ENCODE results near the gene CLIP1. TPM values are rescaled to one million over a fixed set of nuclear protein-coding genes. Genes with fewer than 3 reads are reported as not detected.

CLIP1 gene
- polyA plus RNA-seq, 1 of the 3 experiments (the other 2 are of a cell fraction), result 33.9 TPM

- Histone ChIP-seq H3F3A (replicated peaks; ENCODE audit: insufficient read depth) (peaks cover 28% of the 10 kb centered on the region), H3K36me3 (replicated peaks in 1 of 2; ENCODE audit: control insufficient read depth in 1 of 2, insufficient read depth in 2 of 2, low read length in 1 of 2) (peaks cover 0 to 11% of the 10 kb centered on the region in 2 experiments), H3K79me2 (ENCODE audit: insufficient read depth) (peaks cover 85% of the 10 kb centered on the region), H3K4me1 (ENCODE audit: control insufficient read depth in 1 of 2, insufficient read depth in 2 of 2, low read depth in 1 of 2, low read length in 1 of 2) (peaks cover 7 to 36% of the 10 kb centered on the region in 2 experiments; a peak in 3 of 4 replicates), H2AFZ (ENCODE audit: low read depth) (no peak overlapping the region), H3K27me3 (ENCODE audit: insufficient read depth) (no peaks in the 10 kb centered on the region), H4K20me1 (ENCODE audit: insufficient read depth) (no peaks in the 10 kb centered on the region), H3K9me2 (no peaks in the 10 kb centered on the region), H3K4me2 (no peak overlapping the region), H3K9ac (no peak overlapping the region), H3K27ac (ENCODE audit: low read depth in 2 of 2, low read length in 1 of 2) (no peak overlapping the region), H3K4me3 (ENCODE audit: low read depth in 2 of 2, low read length in 1 of 2) (no peak overlapping the region), H3K9me3 (no peaks in the 10 kb centered on the region)
- no peak for DNase-seq
- TF ChIP-seq FOXM1 (IDR thresholded peaks at IDR 0.05; ENCODE audit: low read depth) (no peak), RAD21 (IDR thresholded peaks at IDR 0.05; ENCODE audit: low read length) (no peak), TEAD4 (IDR thresholded peaks at IDR 0.05; ENCODE audit: borderline replicate concordance, insufficient read depth) (no peak), SIN3A (IDR thresholded peaks at IDR 0.05; ENCODE audit: borderline replicate concordance, low read depth, low read length) (no peak), NRF1 (IDR thresholded peaks at IDR 0.05; ENCODE audit: low read depth, low read length) (no peak), USF2 (IDR thresholded peaks at IDR 0.05; ENCODE audit: borderline replicate concordance, low read depth, low read length) (no peak), GABPA (IDR thresholded peaks at IDR 0.05; ENCODE audit: low read depth) (no peak), POLR2AphosphoS5 (IDR thresholded peaks at IDR 0.05; ENCODE audit: low read depth, low read length) (no peak), FOSL2 (IDR thresholded peaks at IDR 0.05; ENCODE audit: borderline replicate concordance, low read depth) (no peak)
- TF ChIP-seq, protein P1, sequence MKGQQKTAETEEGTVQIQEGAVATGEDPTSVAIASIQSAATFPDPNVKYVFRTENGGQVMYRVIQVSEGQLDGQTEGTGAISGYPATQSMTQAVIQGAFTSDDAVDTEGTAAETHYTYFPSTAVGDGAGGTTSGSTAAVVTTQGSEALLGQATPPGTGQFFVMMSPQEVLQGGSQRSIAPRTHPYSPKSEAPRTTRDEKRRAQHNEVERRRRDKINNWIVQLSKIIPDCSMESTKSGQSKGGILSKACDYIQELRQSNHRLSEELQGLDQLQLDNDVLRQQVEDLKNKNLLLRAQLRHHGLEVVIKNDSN (IDR thresholded peaks at IDR 0.05; ENCODE audit: borderline replicate concordance, low read depth), result no peak
- WGBS (ENCODE audit: low lambda C conversion rate), result 92% methylated on average over 3 of the region's 4 CpGs
- CTCF ChIA-PET, result interaction anchor here (8.8 kb wide), 1 partner anchor 69 kb away, joined by 148 read pairs; no protein-coding TSS in a partner anchor
- POLR2A ChIA-PET, result no interaction called here
Observed at GRCh38 chr12:122402264-122402663, 20.2 kb downstream of the CLIP1 start.

GRCh38 chr12:122399592-122400373, 22.7 kb downstream of the CLIP1 start:
- WGBS (ENCODE audit: low lambda C conversion rate), result 29% methylated on average over 14 of the region's 14 CpGs
- DNase-seq, result peak; percentile 66
- Histone ChIP-seq H3K9me2 (no peaks in the 10 kb centered on the region), H3F3A (replicated peaks; ENCODE audit: insufficient read depth) (peaks cover 45% of the 10 kb centered on the region), H4K20me1 (ENCODE audit: insufficient read depth) (no peaks in the 10 kb centered on the region), H3K27ac (ENCODE audit: low read depth in 2 of 2, low read length in 1 of 2) (peak overlapping the region; percentile 77 to 99), H3K4me2 (peak overlapping the region; percentile 79), H3K79me2 (ENCODE audit: insufficient read depth) (peaks cover 84% of the 10 kb centered on the region), H2AFZ (ENCODE audit: low read depth) (no peak overlapping the region; the same call in 1 of the 2 replicates), H3K36me3 (replicated peaks in 1 of 2; ENCODE audit: control insufficient read depth in 1 of 2, insufficient read depth in 2 of 2, low read length in 1 of 2) (peaks cover 0 to 12% of the 10 kb centered on the region in 2 experiments), H3K9me3 (no peaks in the 10 kb centered on the region), H3K27me3 (ENCODE audit: insufficient read depth) (no peaks in the 10 kb centered on the region), H3K4me3 (ENCODE audit: low read depth in 2 of 2, low read length in 1 of 2) (peak overlapping the region in 1 of 2 experiments; percentile 42; a peak in 2 of 4 replicates), H3K4me1 (ENCODE audit: control insufficient read depth in 1 of 2, insufficient read depth in 2 of 2, low read depth in 1 of 2, low read length in 1 of 2) (peaks cover 10 to 23% of the 10 kb centered on the region in 2 experiments), H3K9ac (peak overlapping the region; percentile 74)
- ChIA-PET CTCF (interaction anchor here (0.6 to 8.8 kb wide), 31 partner anchors 9 to 170 kb away, joined by 3 to 148 read pairs (median 4); no protein-coding TSS in a partner anchor), POLR2A (no interaction called here)
- no peak for TF ChIP-seq FOXJ3 (CRISPR knock-in tag; IDR thresholded peaks at IDR 0.05)
- TF ChIP-seq SIN3A (IDR thresholded peaks at IDR 0.05; ENCODE audit: borderline replicate concordance, low read depth, low read length), result no peak
- no peak for TF ChIP-seq YY1 (IDR thresholded peaks at IDR 0.05; ENCODE audit: low read depth)
- TF ChIP-seq RAD21 (IDR thresholded peaks at IDR 0.05; ENCODE audit: low read length), result peak; percentile 89
- peak; percentile 79 for TF ChIP-seq CTCF (IDR thresholded peaks at IDR 0.05)
- no peak for TF ChIP-seq EZH2phosphoT487 (IDR thresholded peaks at IDR 0.05; ENCODE audit: borderline replicate concordance, low read depth)
- no peak for TF ChIP-seq NFIC (IDR thresholded peaks at IDR 0.05; ENCODE audit: borderline replicate concordance)
- TF ChIP-seq ELF1 (IDR thresholded peaks at IDR 0.05), result no peak
- no peak for TF ChIP-seq PBX3 (IDR thresholded peaks at IDR 0.05)
- TF ChIP-seq CHD2 (IDR thresholded peaks at IDR 0.05; ENCODE audit: low read length, partially characterized antibody), result no peak
- no peak for TF ChIP-seq USF2 (IDR thresholded peaks at IDR 0.05; ENCODE audit: borderline replicate concordance, low read depth, low read length)
